Astrocyte of the spinal cord (primary cell): Measurements from ENCODE around the gene IL4I1.

Experiments used
- DNase-seq: peaks from one replicate; pipeline ENCODE4 v3.0.0; 2011; ENCODE audit warnings: low read depth, low spot score
- H3K4me3 ChIP-seq: 2 replicates; pipeline ENCODE4 v1.5.1; 2011; ENCODE audit warnings: low read depth, mild to moderate bottlenecking, low read length, moderate library complexity
- in situ Hi-C: cut with HindIII; loops from 2 replicates; pipeline ENCODE4 v1.10.0; 2017; ENCODE audit warnings: low sequenced_read_pairs
- TF ChIP-seq, protein P1 (sequence below): IDR thresholded peaks from 2 replicates; pipeline ENCODE4 v1.5.1; 2012; ENCODE audit warnings: low read depth, mild to moderate bottlenecking, low read length, inconsistent platforms

The IL4I1 gene

DNA sequence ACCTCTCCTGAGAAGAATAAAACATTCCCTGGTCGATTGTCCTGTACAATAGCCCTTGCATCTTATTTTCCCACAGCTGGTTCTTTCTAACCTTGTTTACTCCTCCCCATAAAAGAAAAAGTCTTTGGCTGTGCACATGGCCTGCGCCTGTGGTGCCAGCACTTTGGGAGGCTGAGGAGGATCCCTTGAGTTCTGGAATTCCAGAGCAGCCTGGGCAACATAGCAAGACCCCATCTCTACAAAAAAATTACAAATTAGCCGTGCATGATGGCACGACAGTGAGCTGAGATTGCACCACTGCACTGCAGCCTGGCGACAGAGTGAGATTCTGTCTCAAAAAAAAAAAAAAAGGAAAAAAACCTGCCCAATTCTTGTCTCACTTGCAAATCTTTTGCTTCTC lies 39.9 kb upstream of the IL4I1 start:
- TF ChIP-seq, protein P1, sequence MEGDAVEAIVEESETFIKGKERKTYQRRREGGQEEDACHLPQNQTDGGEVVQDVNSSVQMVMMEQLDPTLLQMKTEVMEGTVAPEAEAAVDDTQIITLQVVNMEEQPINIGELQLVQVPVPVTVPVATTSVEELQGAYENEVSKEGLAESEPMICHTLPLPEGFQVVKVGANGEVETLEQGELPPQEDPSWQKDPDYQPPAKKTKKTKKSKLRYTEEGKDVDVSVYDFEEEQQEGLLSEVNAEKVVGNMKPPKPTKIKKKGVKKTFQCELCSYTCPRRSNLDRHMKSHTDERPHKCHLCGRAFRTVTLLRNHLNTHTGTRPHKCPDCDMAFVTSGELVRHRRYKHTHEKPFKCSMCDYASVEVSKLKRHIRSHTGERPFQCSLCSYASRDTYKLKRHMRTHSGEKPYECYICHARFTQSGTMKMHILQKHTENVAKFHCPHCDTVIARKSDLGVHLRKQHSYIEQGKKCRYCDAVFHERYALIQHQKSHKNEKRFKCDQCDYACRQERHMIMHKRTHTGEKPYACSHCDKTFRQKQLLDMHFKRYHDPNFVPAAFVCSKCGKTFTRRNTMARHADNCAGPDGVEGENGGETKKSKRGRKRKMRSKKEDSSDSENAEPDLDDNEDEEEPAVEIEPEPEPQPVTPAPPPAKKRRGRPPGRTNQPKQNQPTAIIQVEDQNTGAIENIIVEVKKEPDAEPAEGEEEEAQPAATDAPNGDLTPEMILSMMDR: no peak
- no peak for DNase-seq
- no peak overlapping the region for H3K4me3 ChIP-seq
- in situ Hi-C loops: no loop called here

DNA sequence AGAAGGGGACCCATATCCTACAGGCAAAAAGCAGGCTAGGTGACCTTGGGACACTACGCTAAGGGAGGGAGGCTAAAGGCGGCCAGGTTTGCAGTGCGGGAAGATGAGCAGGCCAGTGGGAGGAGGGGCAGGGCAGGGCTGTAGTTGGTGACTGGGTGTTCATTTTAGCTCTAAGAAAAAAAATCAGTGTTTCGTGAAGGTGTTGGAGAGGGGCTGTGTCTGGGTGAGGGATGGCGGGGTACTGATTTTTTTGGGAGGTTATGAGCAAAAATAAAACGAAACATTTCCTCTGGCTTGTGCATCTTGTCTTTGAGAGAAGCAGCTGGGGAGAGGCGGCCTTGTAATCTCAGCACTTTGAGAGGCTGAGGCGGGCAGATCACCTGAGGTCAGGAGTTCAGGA lies 37.0 kb upstream of the IL4I1 start:
- TF ChIP-seq, protein P1: no peak

DNA sequence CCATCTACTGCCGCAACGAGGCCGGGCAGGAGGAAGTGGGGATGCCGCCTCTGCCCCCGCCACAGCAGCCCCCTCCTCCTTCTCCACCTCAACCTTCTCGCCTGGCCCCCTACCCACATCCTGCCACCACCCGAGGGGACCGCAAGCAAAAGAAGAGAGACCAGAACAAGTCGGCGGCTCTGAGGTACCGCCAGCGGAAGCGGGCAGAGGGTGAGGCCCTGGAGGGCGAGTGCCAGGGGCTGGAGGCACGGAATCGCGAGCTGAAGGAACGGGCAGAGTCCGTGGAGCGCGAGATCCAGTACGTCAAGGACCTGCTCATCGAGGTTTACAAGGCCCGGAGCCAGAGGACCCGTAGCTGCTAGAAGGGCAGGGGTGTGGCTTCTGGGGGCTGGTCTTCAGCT lies 36.0 kb upstream of the IL4I1 start:
- TF ChIP-seq, protein P1: no peak
- no peak overlapping the region for H3K4me3 ChIP-seq
- in situ Hi-C loops: no loop called here
- DNase-seq: no peak

More for the DNA sequence above, 37.0 kb upstream of the IL4I1 start:
- DNase-seq: no peak
- no peak overlapping the region for H3K4me3 ChIP-seq
- in situ Hi-C loops: no loop called here

DNA sequence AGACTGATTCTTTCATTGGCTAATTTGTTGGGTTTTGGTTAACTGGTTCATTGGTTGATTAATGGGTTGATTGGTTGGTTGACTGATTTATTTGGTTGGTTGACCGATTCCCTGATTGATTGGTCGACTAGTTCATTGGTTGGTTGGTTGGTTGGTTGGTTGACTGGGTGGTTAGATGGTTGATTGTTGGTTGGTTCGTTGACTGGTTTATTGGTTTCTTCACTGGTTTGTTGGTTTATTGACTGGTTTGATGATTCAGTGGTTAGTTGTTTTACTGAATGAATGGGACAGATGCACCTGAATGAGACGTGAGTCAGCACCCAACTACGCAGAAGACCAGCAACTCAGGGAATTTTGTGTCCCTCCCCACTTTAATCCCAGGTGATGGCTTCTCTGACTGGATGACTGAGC lies 35.4 kb upstream of the IL4I1 start:
- TF ChIP-seq, protein P1: no peak
- no peak overlapping the region for H3K4me3 ChIP-seq
- in situ Hi-C loops: no loop called here
- DNase-seq: no peak

DNA sequence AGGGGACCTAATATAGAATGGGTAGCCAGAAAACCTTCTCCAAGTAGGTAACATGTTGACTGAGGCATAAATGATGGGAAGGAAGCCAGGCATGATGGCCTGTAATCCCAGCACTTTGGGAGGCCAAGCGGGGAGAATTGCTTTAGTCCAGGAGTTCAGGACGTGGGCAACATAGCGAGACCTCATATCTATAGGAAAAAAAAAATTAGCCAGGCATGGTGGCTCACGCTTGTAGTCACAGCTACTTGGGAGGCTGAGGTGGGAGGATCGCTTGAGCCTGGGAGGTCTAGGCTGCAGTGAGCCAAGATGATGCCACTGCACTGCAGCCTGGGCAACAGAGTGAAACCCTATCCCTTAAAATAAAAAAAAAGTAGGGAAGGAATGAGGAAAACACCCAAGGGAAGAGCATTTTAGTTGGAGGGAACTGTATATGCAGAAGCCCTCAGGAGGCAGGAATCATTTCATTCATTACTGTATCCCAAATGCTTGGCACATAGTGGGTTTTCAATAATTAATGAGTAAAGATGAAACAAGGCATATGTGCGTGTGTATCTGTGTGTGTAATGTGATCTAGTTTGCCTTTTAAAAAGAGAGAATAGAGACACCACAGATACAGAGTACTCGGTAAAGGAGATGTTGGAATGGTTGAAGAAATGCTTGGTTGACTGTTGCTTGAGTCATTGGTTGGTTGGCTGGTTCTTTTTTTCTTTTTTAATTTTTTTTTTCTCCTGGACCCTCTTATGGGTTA lies 34.8 kb upstream of the IL4I1 start:
- no peak overlapping the region for H3K4me3 ChIP-seq

DNA sequence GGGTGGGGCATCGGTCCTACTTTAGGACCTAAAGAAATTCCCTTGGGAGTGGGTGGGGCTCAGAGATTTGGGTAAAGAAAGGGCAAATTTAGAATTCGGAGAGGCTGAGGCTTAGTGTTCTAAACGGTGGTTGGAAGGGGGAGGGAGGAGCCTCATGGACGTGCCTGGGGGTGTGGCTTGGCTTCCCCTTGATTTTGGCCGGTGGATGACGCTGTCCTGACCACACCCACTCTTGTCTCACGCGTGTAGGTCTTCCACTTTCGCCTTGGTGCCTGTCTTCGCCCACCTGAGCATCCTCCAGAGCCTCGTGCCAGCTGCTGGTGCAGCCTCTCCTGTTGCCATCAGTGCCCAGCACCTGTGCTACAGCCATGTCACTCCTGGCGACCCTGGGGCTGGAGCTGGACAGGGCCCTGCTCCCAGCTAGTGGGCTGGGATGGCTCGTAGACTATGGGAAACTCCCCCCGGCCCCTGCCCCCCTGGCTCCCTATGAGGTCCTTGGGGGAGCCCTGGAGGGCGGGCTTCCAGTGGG lies 33.9 kb upstream of the IL4I1 start:
- DNase-seq: no peak
- peak overlapping the region; percentile 58 for H3K4me3 ChIP-seq
- in situ Hi-C loops: no loop called here
- TF ChIP-seq, protein P1: no peak

More for the DNA sequence above, 34.8 kb upstream of the IL4I1 start:
- TF ChIP-seq, protein P1: no peak
- no peak for DNase-seq
- in situ Hi-C loops: no loop called here
